ENCODE results near the gene COL24A1. TPM values are rescaled to one million over a fixed set of nuclear protein-coding genes. Genes with fewer than 3 reads are reported as not detected.

The COL24A1 gene
- total and polyA plus RNA-seq, 4 experiments from 2014 or later, result 0.09 to 0.14 TPM; not detected in 2

DNA sequence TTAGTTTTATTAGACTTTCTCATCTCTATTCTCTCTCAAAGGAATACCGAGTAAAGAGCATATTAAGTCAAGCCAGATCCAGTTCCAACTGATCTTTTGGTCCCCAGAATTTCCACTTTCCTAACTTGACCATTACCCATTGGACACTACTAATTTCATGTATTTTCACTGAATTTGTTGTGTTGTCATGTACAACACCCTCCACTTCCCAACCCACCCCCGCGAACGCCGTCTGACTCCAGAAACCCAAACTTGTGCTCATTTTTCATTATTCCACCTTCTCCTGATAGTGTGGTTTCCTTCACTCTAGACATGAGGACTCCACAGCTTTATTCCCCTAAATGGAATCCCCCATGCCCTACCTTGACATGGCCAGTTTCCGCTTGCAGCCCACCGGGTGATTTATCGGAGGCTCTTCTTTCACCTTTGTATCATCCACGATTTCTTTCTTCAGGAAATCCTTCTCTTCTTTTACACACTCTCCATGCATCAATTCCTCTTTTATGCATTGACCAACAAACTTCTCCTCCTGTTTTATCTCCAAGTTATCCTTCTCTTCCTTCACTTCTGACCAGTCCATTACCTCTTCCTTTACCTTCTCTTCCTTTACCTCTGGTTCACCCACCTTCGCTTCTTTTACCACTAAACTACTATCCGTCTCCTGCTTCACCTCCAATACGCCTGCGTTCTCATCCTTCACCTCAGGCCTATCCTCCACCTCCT is 449.1 kb downstream of the COL24A1 start:
- intact Hi-C loops (cut with micrococcal nuclease), result loop anchor here (10.0 kb wide), 2 partner anchors 763 to 1203 kb away; partner anchors contain the start of genes GNG5 and SPATA1
- H3K27me3 Mint-ChIP-seq, result no peaks in the 10 kb centered on the region
- peak overlapping the region; percentile 73 for H3K27ac ChIP-seq (ENCODE audit: low read depth, low read length)
- H3K36me3 ChIP-seq (ENCODE audit: insufficient read depth, low read length), result peaks cover 9% of the 10 kb centered on the region
- DNase-seq, result no peak
- H3K27ac Mint-ChIP-seq, result no peak overlapping the region
- peaks cover 25% of the 10 kb centered on the region in 2 donors for H3K36me3 Mint-ChIP-seq
- H3K4me1 ChIP-seq (ENCODE audit: insufficient read depth, low read length), result peaks cover 50% of the 10 kb centered on the region
- no peaks in the 10 kb centered on the region for H3K9me3 ChIP-seq (ENCODE audit: control insufficient read depth in 1 of 2, low read length in 2 of 2)
- CTCF ChIA-PET (ENCODE audit: partially characterized antibody), result interaction anchor here (1.0 to 1.6 kb wide), 3 partner anchors 8 to 448 kb away, joined by 3 to 9 read pairs (median 4); partner anchors contain the start of genes BCL10 and C1orf52
- no peak overlapping the region for H3K4me3 Mint-ChIP-seq
- H3K9me3 Mint-ChIP-seq, result no peaks in the 10 kb centered on the region
- no peaks in the 10 kb centered on the region for H3K27me3 ChIP-seq (ENCODE audit: insufficient read depth, low read length)
- POLR2A ChIA-PET (ENCODE audit: partially characterized antibody), result interaction anchor here (0.9 to 1.6 kb wide), 4 partner anchors 14 to 449 kb away, joined by 3 to 8 read pairs (median 4); partner anchors contain the start of gene BCL10
- peak overlapping the region; percentile 70 to 93 for H3K4me3 ChIP-seq (ENCODE audit: low read length in 2 of 2)
- peaks cover 23 to 33% (median 28%) of the 10 kb centered on the region in 4 donors for H3K4me1 Mint-ChIP-seq

DNA sequence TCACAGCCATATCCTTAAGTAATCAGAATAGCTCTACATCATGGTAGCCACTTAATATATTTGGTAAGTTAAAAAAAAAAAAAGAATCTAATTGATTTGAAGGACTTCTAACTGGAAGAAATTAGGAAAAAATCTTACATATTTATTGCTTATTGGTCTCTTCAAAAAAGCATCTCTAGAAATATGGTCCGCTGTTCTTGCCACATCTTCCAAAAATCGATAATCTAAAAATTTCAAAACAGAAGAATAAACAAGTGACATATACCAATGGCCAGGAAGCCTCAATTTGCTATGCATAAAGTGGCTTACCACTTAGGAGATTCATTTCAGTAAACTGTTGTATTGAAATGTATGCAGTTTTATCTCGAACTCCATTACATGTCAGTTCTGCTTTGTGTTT is 450.6 kb downstream of the COL24A1 start:
- no peak overlapping the region for H3K27ac ChIP-seq (ENCODE audit: low read depth, low read length)
- intact Hi-C loops (cut with micrococcal nuclease), result loop anchor here (10.0 kb wide), 2 partner anchors 761 to 1201 kb away; partner anchors contain the start of genes GNG5 and SPATA1
- DNase-seq, result no peak
- no peak overlapping the region for H3K4me3 ChIP-seq (ENCODE audit: low read length in 2 of 2)
- ChIA-PET POLR2A (ENCODE audit: partially characterized antibody) (no interaction called here), CTCF (ENCODE audit: partially characterized antibody) (interaction anchor here (0.7 to 2.3 kb wide), 2 partner anchors 13 to 33 kb away, joined by 4 to 8 read pairs; no protein-coding TSS in a partner anchor)
- H3K36me3 ChIP-seq (ENCODE audit: insufficient read depth, low read length), result peaks cover 24% of the 10 kb centered on the region
- no peaks in the 10 kb centered on the region for H3K9me3 Mint-ChIP-seq
- peaks cover 50% of the 10 kb centered on the region for H3K4me1 ChIP-seq (ENCODE audit: insufficient read depth, low read length)
- no peaks in the 10 kb centered on the region for H3K27me3 ChIP-seq (ENCODE audit: insufficient read depth, low read length)
- no peaks in the 10 kb centered on the region for H3K27me3 Mint-ChIP-seq
- H3K27ac Mint-ChIP-seq, result no peak overlapping the region
- H3K36me3 Mint-ChIP-seq, result peaks cover 39 to 40% of the 10 kb centered on the region in 2 donors
- no peaks in the 10 kb centered on the region for H3K9me3 ChIP-seq (ENCODE audit: control insufficient read depth in 1 of 2, low read length in 2 of 2)
- peaks cover 23 to 34% (median 29%) of the 10 kb centered on the region in 4 donors for H3K4me1 Mint-ChIP-seq
- peak overlapping the region in 5 of 8 donors; percentile 27 to 67 (median 51) for H3K4me3 Mint-ChIP-seq

DNA sequence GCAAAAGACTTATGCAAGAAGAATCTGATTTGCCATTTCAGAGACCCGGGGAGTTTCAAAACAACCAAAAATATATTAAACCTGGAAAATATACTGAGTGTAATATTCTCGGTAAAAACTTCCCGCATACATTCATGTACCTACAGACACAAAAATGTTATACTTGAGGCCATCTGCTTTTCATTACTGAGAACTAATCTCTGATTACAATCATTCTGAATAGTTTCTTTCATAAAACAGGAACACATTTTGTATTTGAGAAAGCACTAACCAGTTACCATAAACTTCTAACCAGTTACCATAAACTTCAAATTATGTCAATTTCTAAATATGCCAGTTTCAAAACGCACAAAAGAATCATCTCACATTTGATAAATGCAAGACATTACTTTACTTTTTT is 456.1 kb downstream of the COL24A1 start:
- H3K27ac Mint-ChIP-seq, result no peak overlapping the region
- H3K4me1 Mint-ChIP-seq, result peaks cover 19 to 31% (median 29%) of the 10 kb centered on the region in 4 donors
- Histone ChIP-seq H3K9me3 (ENCODE audit: control insufficient read depth in 1 of 2, low read length in 2 of 2) (no peaks in the 10 kb centered on the region), H3K4me1 (ENCODE audit: insufficient read depth, low read length) (peaks cover 22% of the 10 kb centered on the region), H3K27me3 (ENCODE audit: insufficient read depth, low read length) (no peaks in the 10 kb centered on the region), H3K4me3 (ENCODE audit: low read length in 2 of 2) (no peak overlapping the region), H3K36me3 (ENCODE audit: insufficient read depth, low read length) (peaks cover 26% of the 10 kb centered on the region), H3K27ac (ENCODE audit: low read depth, low read length) (no peak overlapping the region)
- DNase-seq, result no peak
- POLR2A ChIA-PET (ENCODE audit: partially characterized antibody), result no interaction called here
- intact Hi-C loops (cut with micrococcal nuclease), result loop anchor here (10.0 kb wide), 2 partner anchors 756 to 1196 kb away; partner anchors contain the start of genes GNG5 and SPATA1
- H3K9me3 Mint-ChIP-seq, result no peaks in the 10 kb centered on the region
- peaks cover 60 to 63% of the 10 kb centered on the region in 2 donors for H3K36me3 Mint-ChIP-seq
- no peak overlapping the region for H3K4me3 Mint-ChIP-seq
- CTCF ChIA-PET (ENCODE audit: partially characterized antibody), result interaction anchor here (2.2 kb wide), 1 partner anchor 8 kb away, joined by 9 read pairs; the partner anchor contains the start of gene ZNHIT6
- H3K27me3 Mint-ChIP-seq, result no peaks in the 10 kb centered on the region

DNA sequence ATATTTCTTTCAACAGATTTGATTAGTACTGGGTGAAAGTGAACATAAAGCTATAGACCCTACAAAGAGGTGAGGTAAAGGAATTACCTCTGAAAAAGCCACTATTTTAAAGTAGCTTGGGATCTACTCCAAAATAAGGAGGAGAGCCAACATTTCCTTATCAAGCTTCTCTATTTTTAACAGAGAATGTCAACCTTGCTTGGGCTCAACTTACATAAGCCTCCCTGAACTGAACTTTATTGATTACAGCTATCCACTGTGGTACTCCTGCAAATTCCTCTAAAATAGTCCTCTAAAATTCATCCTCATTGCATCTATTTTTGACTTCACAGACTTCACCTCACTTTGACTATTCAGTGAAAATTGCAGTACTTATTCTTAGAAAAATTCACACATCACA is 458.7 kb downstream of the COL24A1 start:
- Mint-ChIP-seq H3K4me3 (no peak overlapping the region), H3K4me1 (peaks cover 6 to 22% (median 16%) of the 10 kb centered on the region in 4 donors), H3K27me3 (no peaks in the 10 kb centered on the region), H3K27ac (peak overlapping the region in 1 of 7 donors; percentile 37), H3K36me3 (peaks cover 55 to 64% of the 10 kb centered on the region in 2 donors), H3K9me3 (no peaks in the 10 kb centered on the region)
- ChIA-PET CTCF (ENCODE audit: partially characterized antibody) (interaction anchor here (1.2 kb wide), 1 partner anchor 11 kb away, joined by 4 read pairs; the partner anchor contains the start of gene ZNHIT6), POLR2A (ENCODE audit: partially characterized antibody) (interaction anchor here (0.7 kb wide), 1 partner anchor 11 kb away, joined by 3 read pairs; the partner anchor contains the start of gene ZNHIT6)
- Histone ChIP-seq H3K9me3 (ENCODE audit: control insufficient read depth in 1 of 2, low read length in 2 of 2) (no peaks in the 10 kb centered on the region), H3K36me3 (ENCODE audit: insufficient read depth, low read length) (peaks cover 25% of the 10 kb centered on the region), H3K27me3 (ENCODE audit: insufficient read depth, low read length) (no peaks in the 10 kb centered on the region), H3K4me1 (ENCODE audit: insufficient read depth, low read length) (peaks cover 4% of the 10 kb centered on the region), H3K4me3 (ENCODE audit: low read length in 2 of 2) (no peak overlapping the region), H3K27ac (ENCODE audit: low read depth, low read length) (no peak overlapping the region)
- no peak for DNase-seq
- intact Hi-C loops (cut with micrococcal nuclease), result no loop called here

DNA sequence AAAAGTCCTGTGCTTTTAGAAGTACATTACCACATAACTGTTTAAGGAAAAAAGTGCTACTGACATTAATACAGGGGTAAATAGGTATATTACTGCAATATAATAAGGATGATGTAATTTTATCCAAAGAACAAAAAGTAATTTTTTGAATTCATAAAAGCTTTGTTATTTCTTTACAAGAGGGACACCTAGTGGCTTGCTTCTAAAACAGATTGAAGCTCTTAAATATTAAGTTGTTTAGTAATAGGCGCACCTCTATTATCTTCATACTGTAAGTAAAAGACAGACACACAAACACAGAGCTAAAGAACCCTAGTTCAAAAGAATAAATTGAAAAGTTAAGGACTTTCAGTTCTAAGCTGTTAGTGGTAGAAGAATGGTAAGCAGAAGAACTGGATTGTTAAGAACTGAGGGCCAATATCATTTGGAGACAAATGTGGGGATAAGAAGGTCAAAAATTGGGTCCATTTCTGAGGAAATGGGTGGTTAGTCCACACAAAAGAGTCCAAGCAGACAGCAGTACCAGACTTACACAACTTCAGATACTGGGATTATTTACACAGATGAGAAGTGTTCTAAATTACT is 463.8 kb downstream of the COL24A1 start:
- ChIA-PET CTCF (ENCODE audit: partially characterized antibody) (interaction anchor here (0.6 to 1.5 kb wide), 5 partner anchors 13 to 433 kb away, joined by 3 to 8 read pairs (median 3); partner anchors contain the start of gene ZNHIT6), POLR2A (ENCODE audit: partially characterized antibody) (interaction anchor here (2.1 kb wide), 1 partner anchor 16 kb away, joined by 8 read pairs; the partner anchor contains the start of gene ZNHIT6)
- H3K4me3 Mint-ChIP-seq, result no peak overlapping the region
- no peak overlapping the region for H3K4me3 ChIP-seq (ENCODE audit: low read length in 2 of 2)
- peak overlapping the region in 1 of 7 donors; percentile 31 for H3K27ac Mint-ChIP-seq
- no peak for DNase-seq
- H3K36me3 ChIP-seq (ENCODE audit: insufficient read depth, low read length), result no peaks in the 10 kb centered on the region
- peaks cover 11 to 32% (median 15%) of the 10 kb centered on the region in 4 donors for H3K4me1 Mint-ChIP-seq
- H3K9me3 ChIP-seq (ENCODE audit: control insufficient read depth in 1 of 2, low read length in 2 of 2), result no peaks in the 10 kb centered on the region
- no peaks in the 10 kb centered on the region for H3K4me1 ChIP-seq (ENCODE audit: insufficient read depth, low read length)
- no peak overlapping the region for H3K27ac ChIP-seq (ENCODE audit: low read depth, low read length)
- H3K27me3 ChIP-seq (ENCODE audit: insufficient read depth, low read length), result no peaks in the 10 kb centered on the region
- intact Hi-C loops (cut with micrococcal nuclease), result loop anchor here (5.0 kb wide), 1 partner anchor 386 kb away; no protein-coding TSS in a partner anchor
- no peaks in the 10 kb centered on the region for H3K27me3 Mint-ChIP-seq
- no peaks in the 10 kb centered on the region for H3K9me3 Mint-ChIP-seq
- H3K36me3 Mint-ChIP-seq, result peaks cover 55 to 57% of the 10 kb centered on the region in 2 donors

DNA sequence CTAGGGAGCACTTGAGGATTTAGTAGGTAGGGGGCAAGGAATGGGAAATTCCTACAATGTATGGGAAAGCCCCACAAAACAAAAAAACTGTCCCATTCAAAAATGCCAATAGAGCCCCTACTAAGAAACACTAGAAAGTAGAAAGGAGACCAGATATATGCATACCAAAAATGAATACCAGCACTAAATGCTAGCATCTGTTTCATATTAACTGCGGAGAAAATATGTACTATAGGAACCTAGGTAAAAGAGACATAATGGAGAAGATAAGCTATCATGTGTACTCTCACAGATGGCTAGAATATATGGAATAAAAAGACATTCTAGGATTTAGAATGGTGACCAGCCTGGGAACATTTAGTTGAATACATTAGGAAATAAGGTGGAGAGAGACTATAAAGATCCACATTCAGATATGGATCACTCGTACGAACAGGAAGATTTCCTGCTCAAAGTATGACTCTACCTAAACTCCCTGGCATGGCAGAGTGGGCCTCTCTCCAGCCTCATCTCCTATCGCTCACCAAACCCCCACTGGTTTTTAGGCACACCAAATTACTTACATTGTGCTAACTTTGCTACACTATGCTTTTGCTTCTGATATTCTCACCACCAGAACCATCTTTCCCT is 466.7 kb downstream of the COL24A1 start:
- Histone ChIP-seq H3K27me3 (ENCODE audit: insufficient read depth, low read length) (no peaks in the 10 kb centered on the region), H3K9me3 (ENCODE audit: control insufficient read depth in 1 of 2, low read length in 2 of 2) (no peaks in the 10 kb centered on the region), H3K4me3 (ENCODE audit: low read length in 2 of 2) (no peak overlapping the region), H3K4me1 (ENCODE audit: insufficient read depth, low read length) (no peaks in the 10 kb centered on the region), H3K36me3 (ENCODE audit: insufficient read depth, low read length) (no peaks in the 10 kb centered on the region), H3K27ac (ENCODE audit: low read depth, low read length) (no peak overlapping the region)
- Mint-ChIP-seq H3K36me3 (peaks cover 50 to 54% of the 10 kb centered on the region in 2 donors), H3K4me3 (no peak overlapping the region), H3K9me3 (no peaks in the 10 kb centered on the region), H3K27ac (no peak overlapping the region), H3K4me1 (peaks cover 11 to 29% (median 15%) of the 10 kb centered on the region in 4 donors), H3K27me3 (no peaks in the 10 kb centered on the region)
- intact Hi-C loops (cut with micrococcal nuclease), result loop anchor here (5.0 kb wide), 1 partner anchor 383 kb away; no protein-coding TSS in a partner anchor
- POLR2A ChIA-PET (ENCODE audit: partially characterized antibody), result no interaction called here
- CTCF ChIA-PET (ENCODE audit: partially characterized antibody), result no interaction called here
- no peak for DNase-seq

Measured in CD4-positive, alpha-beta memory T cell (primary cell).